HCT116 (cell line): Measurements from ENCODE around the gene CHST11. TPM values are rescaled to one million over a fixed set of nuclear protein-coding genes. Genes with fewer than 3 reads are reported as not detected.

Source experiments
- ATAC-seq: fragments of 200-7000 bp; cut with Tn5 transposase; 2 replicates; pipeline ENCODE4 v1.9.1; 2020; ENCODE audit warnings: mild to moderate bottlenecking, moderate library complexity
- BruUV-seq: library from RNA; stranded (reverse); fragments of 400-500 nt; replicated peaks from 2 replicates; lab custom pipeline; 2021; lab: Mats Ljungman, UMichigan
- CTCF ChIA-PET: fragments of 300-600 bp; sonication (Branson Sonifier 250); formaldehyde crosslinking; loops from one replicate; lab custom pipeline; 2021; ENCODE audit warnings: antibody characterized with exemption; lab: Charles Lee
- POLR2A ChIA-PET: fragments of 300-600, 350-600 bp; sonication (Branson Sonifier 250); formaldehyde crosslinking; loops from one replicate; lab custom pipeline; 2021; ENCODE audit warnings: antibody characterized with exemption; lab: Charles Lee
- RAD21 ChIA-PET, 2 experiments: fragments of 300-600 bp; sonication (Branson Sonifier 250); formaldehyde crosslinking; loops; one replicate each; lab custom pipeline; 2023; ENCODE audit warnings: low total read pairs in 2 of 2; ENCODE audit not compliant: uncharacterized antibody in 2 of 2, unreplicated experiment in 2 of 2, low non-redundant PET in 1 of 2; lab: Charles Lee
- DNase-seq: peaks from one replicate; pipeline ENCODE4 v3.0.0-alpha.2; 2010; ENCODE audit warnings: low read depth, low spot score
- H2AFZ ChIP-seq: fragments of 200-600 bp; shearing (Covaris generic), sonication (generic); 2 replicates; pipeline ENCODE4 v1.6.1; 2017; ENCODE audit warnings: low read depth, mixed run types, mixed read lengths, antibody characterized with exemption, low read length; ENCODE audit not compliant: poor library complexity, severe bottlenecking
- H3K27ac ChIP-seq: 2 replicates; pipeline ENCODE4 v1.5.1; 2012; ENCODE audit warnings: low read depth, low read length
- H3K27me3 ChIP-seq: fragments of 200-600 bp; sonication (generic); 2 replicates; pipeline ENCODE4 v1.6.1; 2016; ENCODE audit warnings: mixed run types, low read length, mixed read lengths; ENCODE audit not compliant: insufficient read depth
- H3K36me3 ChIP-seq, 2 experiments: fragments of 200-500 bp in 1 of 2; fragments of 200-600 bp in 1 of 2; sonication (Bioruptor generic) in 1 of 2; sonication (generic) in 1 of 2; 2 replicates each; pipeline versions ENCODE4 v1.5.1 to v1.6.1; 2014 to 2016; ENCODE audit warnings: low read length in 2 of 2, inconsistent platforms in 1 of 2, mixed read lengths in 1 of 2, mixed run types in 1 of 2; ENCODE audit not compliant: insufficient read depth in 2 of 2, control insufficient read depth in 1 of 2
- H3K4me1 ChIP-seq, 2 experiments: fragments of 200-600 bp in 1 of 2; sonication (generic) in 1 of 2; 2 replicates each; pipeline versions ENCODE4 v1.5.1 to v1.6.1; 2012 to 2017; ENCODE audit warnings: low read length in 2 of 2, inconsistent platforms in 1 of 2, mild to moderate bottlenecking in 1 of 2, mixed read lengths in 1 of 2, mixed run types in 1 of 2, moderate library complexity in 1 of 2; ENCODE audit not compliant: insufficient read depth in 2 of 2, control insufficient read depth in 1 of 2
- H3K4me2 ChIP-seq: fragments of 200-600 bp; sonication (generic); 2 replicates; pipeline ENCODE4 v1.6.1; 2017; ENCODE audit warnings: mixed run types, low read length, mixed read lengths
- H3K4me3 ChIP-seq, 2 experiments: fragments of 200-600 bp in 1 of 2; sonication (generic) in 1 of 2; replicated peaks in 1 of 2; 2 replicates each; pipeline ENCODE4 v1.5.1; 2011 to 2016; ENCODE audit warnings: low read length in 2 of 2, control low read depth in 1 of 2, low read depth in 1 of 2, mild to moderate bottlenecking in 1 of 2, mixed read lengths in 1 of 2, mixed run types in 1 of 2
- H3K79me2 ChIP-seq: fragments of 200-600 bp; sonication (generic); 2 replicates; pipeline ENCODE4 v1.6.1; 2017; ENCODE audit warnings: mild to moderate bottlenecking, mixed run types, low read length, moderate library complexity, mixed read lengths; ENCODE audit not compliant: insufficient read depth
- H3K9ac ChIP-seq: fragments of 200-600 bp; sonication (generic); 2 replicates; pipeline ENCODE4 v1.6.1; 2016; ENCODE audit warnings: low read length, mixed read lengths
- H3K9me2 ChIP-seq: fragments of 200-600 bp; sonication (generic), shearing (Covaris generic); 2 replicates; pipeline ENCODE4 v1.6.1; 2017; ENCODE audit warnings: mixed run types, mild to moderate bottlenecking, moderate library complexity; ENCODE audit not compliant: insufficient read depth
- H3K9me3 ChIP-seq, 2 experiments: fragments of 200-500 bp in 1 of 2; fragments of 200-600 bp in 1 of 2; sonication (Bioruptor generic) in 1 of 2; sonication (generic) in 1 of 2; 2 replicates each; pipeline ENCODE4 v1.6.1; 2014 to 2017; ENCODE audit warnings: low read length in 2 of 2, mixed read lengths in 2 of 2, inconsistent platforms in 1 of 2, low read depth in 1 of 2, mild to moderate bottlenecking in 1 of 2, mixed run types in 1 of 2, moderate library complexity in 1 of 2; ENCODE audit not compliant: control insufficient read depth in 1 of 2, insufficient read depth in 1 of 2
- H4K20me1 ChIP-seq: fragments of 200-600 bp; sonication (generic), shearing (Covaris generic); 2 replicates; pipeline ENCODE4 v1.6.1; 2017; ENCODE audit warnings: mixed run types, mild to moderate bottlenecking, moderate library complexity; ENCODE audit not compliant: insufficient read depth
- CBX3 ChIP-seq: IDR thresholded peaks from 2 replicates; pipeline ENCODE4 v1.6.1; 2012; ENCODE audit warnings: low read depth
- CEBPB ChIP-seq: IDR thresholded peaks from 2 replicates; pipeline ENCODE4 v1.6.1; 2012; ENCODE audit warnings: low read depth
- FOSL1 ChIP-seq: IDR thresholded peaks from 2 replicates; pipeline ENCODE4 v1.6.1; 2012; ENCODE audit warnings: low read depth
- JUND ChIP-seq: IDR thresholded peaks from 2 replicates; pipeline ENCODE4 v1.6.1; 2012
- POLR2AphosphoS5 ChIP-seq: IDR thresholded peaks from 2 replicates; pipeline ENCODE4 v1.6.1; 2011; ENCODE audit warnings: mild to moderate bottlenecking, low read depth, low read length, moderate library complexity
- RAD21 ChIP-seq: IDR thresholded peaks from 2 replicates; pipeline ENCODE4 v1.6.1; 2012; ENCODE audit warnings: low read depth, mild to moderate bottlenecking
- SIN3A ChIP-seq: IDR thresholded peaks from 2 replicates; pipeline ENCODE4 v1.6.1; 2012; ENCODE audit warnings: low read depth
- SP1 ChIP-seq: IDR thresholded peaks from 2 replicates; pipeline ENCODE4 v1.6.1; 2012; ENCODE audit warnings: low read depth
- SRF ChIP-seq: IDR thresholded peaks from 2 replicates; pipeline ENCODE4 v1.6.1; 2012; ENCODE audit warnings: low read depth
- TCF7L2 ChIP-seq: IDR thresholded peaks from 2 replicates; pipeline ENCODE4 v1.7.0; 2011; ENCODE audit warnings: borderline replicate concordance, inconsistent platforms; ENCODE audit not compliant: insufficient read depth, insufficient read length; ENCODE audit errors: extremely low read depth
- YY1 ChIP-seq: IDR thresholded peaks from 2 replicates; pipeline ENCODE4 v1.6.1; 2011; ENCODE audit warnings: low read length, low read depth, moderate library complexity, mild to moderate bottlenecking; ENCODE audit not compliant: insufficient replicate concordance; ENCODE audit errors: extremely low read depth
- ZNF274 ChIP-seq: fragments of 200-500 bp; sonication (Bioruptor generic); IDR thresholded peaks from 2 replicates; pipeline ENCODE4 v1.6.1; 2014; ENCODE audit warnings: mild to moderate bottlenecking, low read depth, low read length, inconsistent platforms
- intact Hi-C: fragments of 100-400 bp; cut with micrococcal nuclease; formaldehyde crosslinking; loops from 2 replicates; pipeline ENCODE4 v1.10.0; 2022
- total RNA-seq: library from RNA; stranded (reverse); gene quantifications from one replicate; pipeline ENCODE4 v1.2.1, GENCODE V29; 2021; ENCODE audit not compliant: unreplicated experiment
- TF ChIP-seq, protein P1 (sequence below): IDR thresholded peaks from 2 replicates; pipeline ENCODE4 v1.6.1; 2012
- TF ChIP-seq, protein P2 (sequence below): IDR thresholded peaks from 2 replicates; pipeline ENCODE4 v1.6.1; 2012

Gene CHST11
- total RNA-seq, 1 experiment from 2014 or later, result 10.1 TPM

GRCh38 chr12:104413330-104413729, 43.4 kb upstream of the CHST11 start:
- no peaks in the 10 kb centered on the region for H3K9me2 ChIP-seq
- intact Hi-C loops, result no loop called here
- peaks cover 53 to 79% of the 10 kb centered on the region in 2 experiments for H3K4me1 ChIP-seq
- no peak overlapping the region for H3K4me3 ChIP-seq
- ATAC-seq, result no peak
- H3K79me2 ChIP-seq, result no peaks in the 10 kb centered on the region
- BruUV-seq, result no TSS peak
- ChIA-PET CTCF (no interaction called here), POLR2A (no interaction called here), RAD21 (no interaction called here)
- H3K27ac ChIP-seq, result no peak overlapping the region
- H3K4me2 ChIP-seq, result peak overlapping the region; percentile 60; the same call in 1 of the 2 replicates
- no peak for DNase-seq
- no peaks in the 10 kb centered on the region for H3K36me3 ChIP-seq
- H4K20me1 ChIP-seq, result no peaks in the 10 kb centered on the region
- H3K9ac ChIP-seq, result no peak overlapping the region
- H2AFZ ChIP-seq, result no peak overlapping the region
- TF ChIP-seq CEBPB (peak; percentile 61), RAD21 (no peak), YY1 (no peak)
- H3K27me3 ChIP-seq, result no peaks in the 10 kb centered on the region
- no peaks in the 10 kb centered on the region for H3K9me3 ChIP-seq

DNA sequence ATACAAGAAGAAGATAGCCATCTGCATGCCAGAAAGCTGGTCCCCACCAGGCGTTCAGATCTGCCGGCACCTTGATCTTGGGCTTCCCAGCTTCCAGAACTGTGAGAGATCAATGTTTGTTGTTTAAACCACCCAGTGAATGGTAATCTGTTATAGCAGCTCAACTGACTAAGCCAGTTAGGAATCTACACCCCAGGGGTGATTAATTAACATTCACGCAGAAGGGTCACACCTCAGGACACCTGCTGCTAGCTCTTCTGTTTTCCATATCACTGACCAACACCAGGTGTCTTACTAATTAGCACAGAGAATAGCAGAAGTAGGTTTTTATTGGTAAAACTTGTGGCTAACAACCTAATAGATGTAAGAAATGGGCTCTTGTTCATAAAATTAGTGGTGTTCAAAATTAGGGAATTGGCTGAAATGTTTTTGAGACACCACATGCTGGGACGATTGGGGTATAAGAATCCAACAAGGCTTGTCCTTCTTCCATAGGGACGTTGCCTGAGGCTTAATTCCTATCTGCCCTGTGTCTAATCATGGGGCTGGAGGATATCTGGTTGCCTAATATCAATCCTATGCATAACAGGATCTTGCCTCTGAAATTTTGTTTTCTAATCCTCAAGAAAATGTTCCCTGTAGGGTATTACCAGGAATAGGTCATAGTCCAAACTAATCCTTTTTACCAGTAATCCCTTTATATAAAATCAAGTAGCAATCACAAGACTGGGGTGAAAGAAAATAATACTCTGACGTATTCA, 42.0 kb upstream of the CHST11 start:
- peak overlapping the region; percentile 60 for H3K4me2 ChIP-seq
- DNase-seq (peak; percentile 71), ATAC-seq (peak; percentile 86)
- no peak overlapping the region for H2AFZ ChIP-seq
- POLR2A ChIA-PET, result no interaction called here
- peaks cover 46 to 65% of the 10 kb centered on the region in 2 experiments for H3K4me1 ChIP-seq
- peak overlapping the region; percentile 28; the same call in 1 of the 2 replicates for H3K27ac ChIP-seq
- H3K9me3 ChIP-seq, result no peaks in the 10 kb centered on the region
- RAD21 ChIA-PET, result no interaction called here
- CTCF ChIA-PET, result no interaction called here
- H3K79me2 ChIP-seq, result no peaks in the 10 kb centered on the region
- TF ChIP-seq SIN3A, result peak; percentile 41; the same call in 1 of the 2 replicates
- peak; percentile 59; the same call in 1 of the 2 replicates for TF ChIP-seq FOSL1
- 0 out of 2 replicates have a peak, but pooled peaks have one; percentile 18 for TF ChIP-seq POLR2AphosphoS5
- no peak for TF ChIP-seq RAD21
- TF ChIP-seq, protein P1, sequence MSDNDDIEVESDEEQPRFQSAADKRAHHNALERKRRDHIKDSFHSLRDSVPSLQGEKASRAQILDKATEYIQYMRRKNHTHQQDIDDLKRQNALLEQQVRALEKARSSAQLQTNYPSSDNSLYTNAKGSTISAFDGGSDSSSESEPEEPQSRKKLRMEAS, result 0 out of 2 replicates have a peak, but pooled peaks have one; percentile 32
- TF ChIP-seq JUND, result peak; percentile 55
- TF ChIP-seq, protein P2, sequence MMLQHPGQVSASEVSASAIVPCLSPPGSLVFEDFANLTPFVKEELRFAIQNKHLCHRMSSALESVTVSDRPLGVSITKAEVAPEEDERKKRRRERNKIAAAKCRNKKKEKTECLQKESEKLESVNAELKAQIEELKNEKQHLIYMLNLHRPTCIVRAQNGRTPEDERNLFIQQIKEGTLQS, result no peak
- peak; percentile 53 for TF ChIP-seq SP1
- TF ChIP-seq TCF7L2, result peak; percentile 26
- no peak for TF ChIP-seq SRF
- TF ChIP-seq ZNF274, result no peak
- TF ChIP-seq CBX3, result 0 out of 2 replicates have a peak, but pooled peaks have one; percentile 41
- H4K20me1 ChIP-seq, result no peaks in the 10 kb centered on the region
- H3K9me2 ChIP-seq, result no peaks in the 10 kb centered on the region
- no peaks in the 10 kb centered on the region for H3K36me3 ChIP-seq
- intact Hi-C loops, result no loop called here
- BruUV-seq, result no TSS peak
- H3K9ac ChIP-seq, result no peak overlapping the region
- no peaks in the 10 kb centered on the region for H3K27me3 ChIP-seq
- H3K4me3 ChIP-seq, result 0 out of 4 replicates have a peak overlapping the region, but pooled peaks of 1 of the 2 experiments have one; percentile 7
